NCI-H2227 (cell line): Measurements from ENCODE around the gene OR7C2.

Experiments used
- DNase-seq: peaks from one replicate; lab custom pipeline; 2025; ENCODE audit not compliant: unreplicated experiment; lab: John Stamatoyannopoulos, UW

The OR7C2 gene

GRCh38 chr19:14978161-14978776 lies 37.0 kb downstream of the OR7C2 start:
- DNase-seq: no peak

DNA sequence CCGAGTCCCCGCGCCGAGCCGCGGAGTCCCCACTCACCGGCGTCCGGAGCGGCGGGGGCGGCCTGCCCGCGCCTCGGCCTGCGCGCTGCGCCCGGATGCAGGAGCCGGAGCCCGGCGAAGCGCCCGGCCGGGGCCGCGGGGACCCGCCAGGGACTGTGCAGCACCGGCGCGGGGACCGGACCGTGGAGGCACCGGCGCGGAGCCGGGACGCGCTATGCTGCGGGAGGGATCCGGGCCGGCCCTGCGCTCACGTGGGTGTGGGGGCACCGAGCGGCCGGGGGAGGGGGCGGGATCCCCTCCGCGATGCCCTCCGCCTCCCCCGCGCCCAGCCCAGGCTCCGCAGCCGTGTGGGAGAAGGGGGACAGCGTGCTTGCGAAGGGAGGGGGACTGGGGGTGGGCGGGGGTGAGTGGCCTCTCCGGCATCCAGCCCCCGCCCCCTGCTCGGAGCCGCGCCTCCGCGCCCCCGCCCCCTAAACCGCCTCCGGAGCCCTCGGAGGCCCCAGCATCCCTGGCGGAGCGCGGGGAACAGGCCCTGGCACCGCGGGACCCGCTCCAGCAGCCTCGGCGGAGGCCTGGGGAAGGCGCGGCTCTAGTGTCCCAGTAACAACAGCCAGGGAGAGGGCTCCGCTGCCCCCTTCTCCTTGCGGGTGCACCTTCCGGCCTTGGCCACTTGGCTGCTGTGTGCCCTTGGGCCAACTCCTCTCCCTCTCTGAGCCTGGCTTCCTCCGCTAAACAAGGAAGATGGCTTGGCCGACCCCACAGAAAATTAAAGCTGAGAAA lies 38.4 kb downstream of the OR7C2 start, which contains the start of gene SLC1A6:
SLC1A6 (minus strand) TSS at position 389 of the 780 bp plus-strand sequence. CDS start 6,954 bp downstream, outside the sequence.
- no peak for DNase-seq

- DNase-seq: no peak
Observed at GRCh38 chr19:14985133-14985532, 43.8 kb downstream of the OR7C2 start.
